Hepatocyte (in vitro differentiated cells): Measurements from ENCODE around the gene GLIPR2. TPM values are rescaled to one million over a fixed set of nuclear protein-coding genes. Genes with fewer than 3 reads are reported as not detected.
"Not testable (repeated sequence)": the region's sequence is repeated elsewhere in the genome, so short reads cannot be mapped to it uniquely, and the experiment has no call there.

Experiments used
- DNase-seq: peaks from one replicate; pipeline ENCODE4 v3.0.0-alpha.2; 2016; ENCODE audit warnings: low spot score
- H2AFZ ChIP-seq: fragments of 200-600 bp; sonication (generic); 2 replicates; pipeline ENCODE4 v1.6.0; 2016; ENCODE audit warnings: antibody characterized with exemption, mild to moderate bottlenecking
- H3K27ac ChIP-seq: fragments of 200-600 bp; sonication (generic); 2 replicates; pipeline ENCODE4 v1.5.1; 2016; ENCODE audit warnings: mild to moderate bottlenecking
- H3K27me3 ChIP-seq: fragments of 200-600 bp; sonication (generic); 2 replicates; pipeline ENCODE4 v1.6.1; 2016
- H3K36me3 ChIP-seq: fragments of 200-600 bp; sonication (generic); replicated peaks from 2 replicates; pipeline ENCODE4 v1.5.1; 2016; ENCODE audit warnings: low read depth; ENCODE audit not compliant: insufficient read depth
- H3K4me1 ChIP-seq: fragments of 200-600 bp; sonication (generic); 2 replicates; pipeline ENCODE4 v1.5.1; 2016; ENCODE audit warnings: mild to moderate bottlenecking, moderate library complexity; ENCODE audit not compliant: insufficient read depth
- H3K4me2 ChIP-seq: fragments of 200-600 bp; sonication (generic); 2 replicates; pipeline ENCODE4 v1.6.0; 2016
- H3K4me3 ChIP-seq: fragments of 200-600 bp; sonication (generic); 2 replicates; pipeline ENCODE4 v1.5.1; 2016; ENCODE audit warnings: mild to moderate bottlenecking
- H3K79me2 ChIP-seq: fragments of 200-600 bp; sonication (generic); 2 replicates; pipeline ENCODE4 v1.6.0; 2017; ENCODE audit warnings: mild to moderate bottlenecking
- H3K9me2 ChIP-seq: fragments of 200-600 bp; sonication (generic); replicated peaks from 2 replicates; pipeline ENCODE4 v1.6.0; 2017; ENCODE audit warnings: mild to moderate bottlenecking; ENCODE audit not compliant: insufficient read depth
- H3K9me3 ChIP-seq: fragments of 200-600 bp; sonication (generic); 2 replicates; pipeline ENCODE4 v1.5.1; 2016; ENCODE audit warnings: low read depth, mild to moderate bottlenecking
- H4K20me1 ChIP-seq: fragments of 200-600 bp; sonication (generic); 2 replicates; pipeline ENCODE4 v1.6.0; 2016; ENCODE audit warnings: mild to moderate bottlenecking; ENCODE audit not compliant: insufficient read depth, poor library complexity, severe bottlenecking
- EZH2 ChIP-seq: fragments of 200-600 bp; sonication (generic); IDR thresholded peaks from 2 replicates; pipeline ENCODE4 v1.6.1; 2016; ENCODE audit warnings: antibody characterized with exemption, mild to moderate bottlenecking, borderline replicate concordance
- EZH2phosphoT487 ChIP-seq: fragments of 200-600 bp; sonication (generic); IDR thresholded peaks from one replicate; pipeline ENCODE4 v1.6.1; 2018; ENCODE audit warnings: antibody characterized with exemption, mild to moderate bottlenecking, low read depth, moderate library complexity; ENCODE audit not compliant: unreplicated experiment, severe bottlenecking
- WGBS: methylation state at CpG from one replicate; pipeline ENCODE4 v1.1.6; 2016; ENCODE audit warnings: low lambda C conversion rate; ENCODE audit errors: missing lambda C conversion rate; 5-methylcytosine and 5-hydroxymethylcytosine counted together
- polyA plus RNA-seq: library from polyadenylated mRNA; unstranded; fragments of >200 nt; fragmentation: Nextera tagmentation; extraction: Ambion mirVana; gene quantifications from 2 replicates; pipeline ENCODE4 v1.2.1, GENCODE V29; 2016
- total RNA-seq: library from RNA; depleted of rRNA; stranded (reverse); fragments of >200 nt; gene quantifications from 2 replicates; pipeline ENCODE4 v1.2.3, GENCODE V29; 2014
- TF ChIP-seq, protein P1 (sequence below): fragments of 200-600 bp; sonication (generic); IDR thresholded peaks from 2 replicates; pipeline ENCODE4 v1.5.1; 2016; ENCODE audit warnings: antibody characterized with exemption, mild to moderate bottlenecking; ENCODE audit not compliant: poor library complexity

The GLIPR2 gene
- total and polyA plus RNA-seq, 2 experiments from 2014 or later: 12.6 to 14.1 TPM

DNA sequence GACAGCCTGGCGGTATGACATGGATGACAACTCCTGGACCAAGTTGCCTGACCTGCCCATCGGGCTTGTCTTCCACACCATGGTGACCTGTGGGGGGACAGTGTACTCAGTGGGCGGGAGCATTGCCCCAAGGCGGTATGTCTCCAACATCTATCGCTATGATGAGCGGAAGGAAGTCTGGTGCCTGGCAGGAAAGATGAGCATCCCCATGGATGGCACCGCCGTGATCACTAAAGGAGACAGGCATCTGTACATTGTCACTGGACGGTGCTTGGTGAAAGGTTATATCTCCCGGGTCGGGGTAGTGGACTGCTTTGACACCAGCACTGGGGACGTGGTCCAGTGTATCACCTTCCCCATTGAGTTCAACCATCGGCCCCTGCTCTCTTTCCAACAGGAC lies 34.0 kb downstream of the GLIPR2 start:
- H4K20me1 ChIP-seq: no peaks in the 10 kb centered on the region
- no peak for TF ChIP-seq EZH2
- TF ChIP-seq, protein P1, sequence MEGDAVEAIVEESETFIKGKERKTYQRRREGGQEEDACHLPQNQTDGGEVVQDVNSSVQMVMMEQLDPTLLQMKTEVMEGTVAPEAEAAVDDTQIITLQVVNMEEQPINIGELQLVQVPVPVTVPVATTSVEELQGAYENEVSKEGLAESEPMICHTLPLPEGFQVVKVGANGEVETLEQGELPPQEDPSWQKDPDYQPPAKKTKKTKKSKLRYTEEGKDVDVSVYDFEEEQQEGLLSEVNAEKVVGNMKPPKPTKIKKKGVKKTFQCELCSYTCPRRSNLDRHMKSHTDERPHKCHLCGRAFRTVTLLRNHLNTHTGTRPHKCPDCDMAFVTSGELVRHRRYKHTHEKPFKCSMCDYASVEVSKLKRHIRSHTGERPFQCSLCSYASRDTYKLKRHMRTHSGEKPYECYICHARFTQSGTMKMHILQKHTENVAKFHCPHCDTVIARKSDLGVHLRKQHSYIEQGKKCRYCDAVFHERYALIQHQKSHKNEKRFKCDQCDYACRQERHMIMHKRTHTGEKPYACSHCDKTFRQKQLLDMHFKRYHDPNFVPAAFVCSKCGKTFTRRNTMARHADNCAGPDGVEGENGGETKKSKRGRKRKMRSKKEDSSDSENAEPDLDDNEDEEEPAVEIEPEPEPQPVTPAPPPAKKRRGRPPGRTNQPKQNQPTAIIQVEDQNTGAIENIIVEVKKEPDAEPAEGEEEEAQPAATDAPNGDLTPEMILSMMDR: no peak
- no peak for TF ChIP-seq EZH2phosphoT487
- H3K27me3 ChIP-seq: no peaks in the 10 kb centered on the region
- no peaks in the 10 kb centered on the region for H3K79me2 ChIP-seq
- H3K4me2 ChIP-seq: no peak overlapping the region
- H3K36me3 ChIP-seq: no peaks in the 10 kb centered on the region
- H3K9me2 ChIP-seq: no peaks in the 10 kb centered on the region
- no peak for DNase-seq
- H3K27ac ChIP-seq: no peak overlapping the region
- no peaks in the 10 kb centered on the region for H3K9me3 ChIP-seq
- no peak overlapping the region for H3K4me3 ChIP-seq
- peaks cover 3% of the 10 kb centered on the region for H3K4me1 ChIP-seq
- 97% methylated on average over 13 of the region's 13 CpGs for WGBS
- no peak overlapping the region for H2AFZ ChIP-seq

DNA sequence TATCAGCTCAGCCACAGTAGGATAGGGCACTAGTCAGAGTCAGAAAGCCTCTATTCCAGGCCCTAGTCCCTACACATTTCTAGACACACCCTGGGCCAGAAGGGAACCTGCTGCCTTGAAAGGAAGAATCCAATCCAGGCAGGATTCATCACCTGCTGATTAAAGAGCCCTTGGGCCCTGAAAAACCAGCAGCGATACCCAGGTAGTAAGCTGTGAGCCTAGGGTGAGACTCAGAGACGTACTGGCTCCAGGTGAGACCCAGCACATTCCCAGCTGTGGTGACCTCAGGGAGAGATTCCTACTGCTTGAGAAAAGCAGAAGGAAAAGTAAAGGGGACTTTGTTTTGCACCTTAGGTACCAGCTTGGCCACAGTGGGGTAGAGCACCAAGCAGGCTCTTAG lies 37.3 kb downstream of the GLIPR2 start:
- H3K9me2 ChIP-seq: no peaks in the 10 kb centered on the region
- TF ChIP-seq EZH2 (no peak), EZH2phosphoT487 (no peak)
- no peak for DNase-seq
- no peak overlapping the region for H3K27ac ChIP-seq
- no peaks in the 10 kb centered on the region for H3K27me3 ChIP-seq
- no peaks in the 10 kb centered on the region for H3K4me1 ChIP-seq
- H3K4me2 ChIP-seq: no peak overlapping the region
- H3K9me3 ChIP-seq: no peaks in the 10 kb centered on the region
- no peak overlapping the region for H2AFZ ChIP-seq
- H4K20me1 ChIP-seq: no peaks in the 10 kb centered on the region
- no peaks in the 10 kb centered on the region for H3K36me3 ChIP-seq
- H3K79me2 ChIP-seq: no peaks in the 10 kb centered on the region
- 89% methylated on average over 2 of the region's 2 CpGs for WGBS
- no peak overlapping the region for H3K4me3 ChIP-seq

DNA sequence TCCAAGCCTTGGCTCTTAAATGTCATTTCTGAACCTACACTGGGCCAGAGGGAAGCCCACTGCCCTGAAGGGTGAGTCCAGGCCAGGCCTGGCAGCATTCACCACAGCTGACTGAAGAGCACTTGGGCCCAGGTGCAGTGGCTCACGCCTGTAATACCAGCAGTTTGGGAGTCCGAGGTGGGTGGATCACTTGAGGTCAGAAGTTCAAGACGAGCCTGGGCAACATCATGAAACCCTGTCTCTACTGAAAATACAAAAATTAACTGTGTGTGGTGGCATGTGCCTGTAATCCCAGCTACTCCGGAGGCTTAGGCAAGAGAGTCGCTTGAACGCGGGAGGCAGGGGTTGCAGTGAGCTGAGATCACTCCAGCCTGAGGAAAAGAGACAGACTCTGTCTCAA lies 37.7 kb downstream of the GLIPR2 start:
- no peak overlapping the region for H3K4me3 ChIP-seq
- H3K4me2 ChIP-seq: no peak overlapping the region
- H3K79me2 ChIP-seq: no peaks in the 10 kb centered on the region
- H3K4me1 ChIP-seq: no peaks in the 10 kb centered on the region
- TF ChIP-seq, protein P1: no peak
- TF ChIP-seq EZH2 (no peak), EZH2phosphoT487 (no peak)
- 70% methylated on average over 7 of the region's 7 CpGs for WGBS
- no peak for DNase-seq
- no peaks in the 10 kb centered on the region for H3K36me3 ChIP-seq
- H3K9me2 ChIP-seq: no peaks in the 10 kb centered on the region
- no peaks in the 10 kb centered on the region for H3K9me3 ChIP-seq
- no peak overlapping the region for H2AFZ ChIP-seq
- H3K27ac ChIP-seq: no peak overlapping the region
- H4K20me1 ChIP-seq: no peaks in the 10 kb centered on the region
- H3K27me3 ChIP-seq: no peaks in the 10 kb centered on the region

DNA sequence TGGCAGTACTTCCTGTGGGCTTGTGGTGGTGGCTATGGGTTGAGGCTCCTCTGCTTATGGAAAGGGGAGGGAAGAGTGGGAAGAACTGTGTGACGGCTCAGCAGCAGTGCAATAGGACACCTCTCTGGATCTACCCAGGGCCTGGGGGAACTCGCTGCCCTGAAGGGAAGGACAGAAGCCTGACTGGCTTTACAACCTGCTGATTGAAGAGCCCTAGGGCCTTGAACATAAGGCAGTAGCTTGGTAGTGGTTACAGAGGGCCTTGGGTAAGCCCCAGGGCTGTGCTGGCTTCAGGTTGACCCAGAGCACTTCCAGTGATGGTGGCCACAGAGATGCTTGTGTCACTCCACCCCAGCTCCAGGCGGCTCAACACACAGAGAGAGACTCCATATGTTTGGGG lies 38.2 kb downstream of the GLIPR2 start:
- Histone ChIP-seq H3K9me3 (no peaks in the 10 kb centered on the region), H3K27me3 (no peaks in the 10 kb centered on the region), H2AFZ (no peak overlapping the region), H3K27ac (no peak overlapping the region), H4K20me1 (no peaks in the 10 kb centered on the region), H3K36me3 (no peaks in the 10 kb centered on the region), H3K4me2 (no peak overlapping the region), H3K4me3 (no peak overlapping the region), H3K4me1 (no peaks in the 10 kb centered on the region), H3K79me2 (no peaks in the 10 kb centered on the region), H3K9me2 (no peaks in the 10 kb centered on the region)
- TF ChIP-seq EZH2 (no peak), EZH2phosphoT487 (no peak)
- TF ChIP-seq, protein P1: no peak
- no peak for DNase-seq
- WGBS: 66% methylated on average over 3 of the region's 3 CpGs

DNA sequence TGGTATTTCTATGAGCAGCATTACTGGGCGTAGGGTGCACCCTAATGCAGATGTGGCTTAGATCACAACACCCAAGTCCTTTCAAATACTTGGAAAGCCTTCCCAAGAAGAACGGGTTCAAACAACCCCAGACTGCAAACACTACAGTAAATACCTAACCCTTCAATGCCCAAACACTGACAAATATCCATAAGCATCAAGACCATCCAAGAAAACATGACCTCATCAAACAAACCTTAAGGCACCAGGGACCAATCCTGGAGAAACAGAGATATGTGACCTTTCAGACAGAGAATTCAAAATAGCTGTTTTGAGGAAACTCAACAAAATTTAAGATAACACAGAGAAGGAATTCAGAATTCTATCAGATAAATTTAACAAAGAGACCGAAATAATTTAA lies 38.7 kb downstream of the GLIPR2 start:
- 96% methylated on average over 3 of the region's 3 CpGs for WGBS
- not testable (repeated sequence) for H3K9me3 ChIP-seq, H3K9me2 ChIP-seq, H3K4me1 ChIP-seq, H3K4me2 ChIP-seq, H3K79me2 ChIP-seq, H3K36me3 ChIP-seq, H3K27me3 ChIP-seq, H4K20me1 ChIP-seq, DNase-seq, H2AFZ ChIP-seq, H3K27ac ChIP-seq, H3K4me3 ChIP-seq

DNA sequence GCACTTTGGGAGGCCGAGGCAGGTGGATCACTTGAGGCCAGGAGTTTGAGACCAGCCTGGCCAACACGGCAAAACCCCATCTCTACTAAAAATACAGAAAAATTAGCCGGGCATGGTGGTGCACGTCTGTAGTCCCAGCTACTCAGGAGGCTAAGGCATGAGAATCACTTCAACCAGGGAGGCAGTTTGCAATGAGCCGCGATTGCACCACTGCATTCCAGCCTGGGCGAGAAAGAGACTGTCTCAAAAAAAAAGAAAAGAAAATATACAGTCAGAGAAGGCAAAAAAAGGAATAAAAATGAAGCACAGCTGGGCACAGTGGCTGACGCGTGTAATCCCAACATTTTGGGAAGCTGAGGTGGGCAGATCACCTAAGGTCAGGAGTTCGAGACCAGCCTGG lies 40.0 kb downstream of the GLIPR2 start:
- not testable (repeated sequence) for H3K4me3 ChIP-seq, H2AFZ ChIP-seq, H3K4me2 ChIP-seq, H4K20me1 ChIP-seq, H3K27ac ChIP-seq, H3K4me1 ChIP-seq, DNase-seq, H3K9me3 ChIP-seq, H3K36me3 ChIP-seq, H3K9me2 ChIP-seq, H3K27me3 ChIP-seq, H3K79me2 ChIP-seq
- WGBS: 90% methylated on average over 10 of the region's 10 CpGs
